Activated T-cell treated with anti-CD3 and anti-CD28 coated beads, Interleukin-2, amount 50 U/mL, for 4 hours (primary cell): ENCODE data around the gene RACK1. TPM values are rescaled to one million over a fixed set of nuclear protein-coding genes. Genes with fewer than 3 reads are reported as not detected.

ENCODE experiments used
- ATAC-seq, 2 donors: fragments of 200-7000 bp; cut with Tn5 transposase; one replicate each; pipeline ENCODE4 v1.10.0; 2021
- DNase-seq: peaks from one replicate; pipeline ENCODE4 v3.0.0-alpha.2; 2020
- H3K27me3 Mint-ChIP-seq: one replicate; pipeline ENCODE4 v1.8.0; 2021; ENCODE audit warnings: low read depth, mixed read lengths
- H3K36me3 Mint-ChIP-seq: one replicate; pipeline ENCODE4 v1.8.0; 2022; ENCODE audit warnings: mixed read lengths; ENCODE audit not compliant: insufficient read depth
- H3K4me1 Mint-ChIP-seq: one replicate; pipeline ENCODE4 v1.8.0; 2021; ENCODE audit warnings: low read depth, mixed read lengths
- H3K4me3 Mint-ChIP-seq: one replicate; pipeline ENCODE4 v1.8.0; 2021; ENCODE audit warnings: mild to moderate bottlenecking, moderate library complexity, mixed read lengths
- H3K9me3 Mint-ChIP-seq: one replicate; pipeline ENCODE4 v1.8.0; 2021; ENCODE audit warnings: mixed read lengths
- total RNA-seq, 3 donors: library from RNA; stranded (reverse); gene quantifications; one replicate each; pipeline ENCODE4 v1.2.1, GENCODE V29; 2021

RACK1 gene
- total RNA-seq, 3 donors from 2014 or later, result 2,938 to 3,145 (median 2,972) TPM

DNA sequence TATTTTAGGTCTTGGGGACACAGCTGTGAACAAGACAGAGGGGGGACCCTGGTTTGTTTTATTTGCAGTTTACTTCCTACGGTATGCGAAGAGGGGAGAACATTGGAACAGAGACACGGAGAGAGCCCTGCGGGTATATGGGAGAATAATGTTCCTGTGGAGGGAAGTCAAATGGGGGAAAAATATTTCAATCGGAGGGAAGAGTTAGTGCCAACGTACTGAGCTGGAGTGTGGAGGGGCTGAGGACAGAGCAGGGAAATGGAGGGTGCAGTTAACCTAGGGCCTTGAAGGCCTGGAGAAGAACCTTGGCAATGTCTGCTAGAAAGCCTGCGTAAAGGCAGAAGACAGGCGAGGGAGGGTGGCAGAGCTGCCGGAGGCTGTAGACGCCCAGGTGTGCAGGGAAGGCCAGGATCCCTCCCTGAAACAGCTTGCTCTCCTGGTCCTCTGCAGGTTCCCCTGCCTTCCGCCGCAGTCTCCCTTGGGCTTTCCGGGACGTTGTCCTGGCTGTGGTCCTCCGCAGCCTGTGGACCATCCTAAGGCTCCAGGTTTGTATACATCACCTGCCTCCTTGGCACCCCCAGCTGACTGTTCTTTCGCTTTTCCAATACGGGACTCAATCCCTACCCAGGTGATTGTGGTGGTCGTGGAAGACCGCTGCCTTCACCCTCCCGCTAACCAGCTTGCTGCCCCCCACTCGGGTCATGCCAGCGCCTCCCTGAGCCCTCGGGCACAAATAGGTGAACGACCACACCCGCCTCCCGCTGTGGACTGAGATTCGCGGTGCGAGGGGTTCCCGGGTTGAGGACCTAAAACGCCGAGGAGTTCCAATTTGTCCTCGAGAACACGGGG is 1.9 kb upstream of the RACK1 start:
- peaks cover 67% of the 10 kb centered on the region for H3K4me1 Mint-ChIP-seq
- no peaks in the 10 kb centered on the region for H3K27me3 Mint-ChIP-seq
- DNase-seq (no peak), ATAC-seq (peak; percentile 0)
- H3K36me3 Mint-ChIP-seq, result peaks cover 30% of the 10 kb centered on the region
- H3K9me3 Mint-ChIP-seq, result no peaks in the 10 kb centered on the region
- peak overlapping the region; percentile 99 for H3K4me3 Mint-ChIP-seq

DNA sequence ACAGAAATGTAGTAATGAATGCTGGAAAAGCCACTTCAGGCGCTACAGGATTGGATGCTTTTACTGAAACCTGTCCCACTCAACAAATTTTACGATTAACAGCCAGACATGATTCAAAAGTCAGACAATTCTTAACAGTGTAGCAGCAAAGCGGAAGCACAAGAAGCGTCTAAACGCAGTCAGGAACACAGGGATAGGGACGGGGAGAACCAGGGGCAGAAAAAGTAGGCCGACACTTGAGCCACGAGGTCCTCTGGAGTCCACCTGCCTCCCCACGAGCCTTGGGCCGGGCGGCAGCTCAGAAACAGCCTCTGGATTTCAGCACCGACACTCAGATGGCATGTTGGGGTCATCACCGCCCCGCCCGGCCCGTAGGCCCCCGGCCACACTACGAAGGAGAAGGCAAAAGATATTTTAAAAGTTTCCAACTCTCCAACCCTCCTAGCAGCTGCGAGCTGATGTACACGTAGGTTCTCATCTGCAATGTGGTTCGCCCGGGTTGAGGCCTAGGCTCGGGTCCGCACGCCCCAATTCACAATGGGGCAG is 615 bp downstream of the RACK1 start:
- Mint-ChIP-seq H3K9me3 (no peaks in the 10 kb centered on the region), H3K36me3 (peaks cover 43% of the 10 kb centered on the region), H3K4me3 (peak overlapping the region; percentile 99), H3K27me3 (no peaks in the 10 kb centered on the region), H3K4me1 (peaks cover 56% of the 10 kb centered on the region)
- peak in 1 of 2 donors; percentile 6 for ATAC-seq
- no peak for DNase-seq

DNA sequence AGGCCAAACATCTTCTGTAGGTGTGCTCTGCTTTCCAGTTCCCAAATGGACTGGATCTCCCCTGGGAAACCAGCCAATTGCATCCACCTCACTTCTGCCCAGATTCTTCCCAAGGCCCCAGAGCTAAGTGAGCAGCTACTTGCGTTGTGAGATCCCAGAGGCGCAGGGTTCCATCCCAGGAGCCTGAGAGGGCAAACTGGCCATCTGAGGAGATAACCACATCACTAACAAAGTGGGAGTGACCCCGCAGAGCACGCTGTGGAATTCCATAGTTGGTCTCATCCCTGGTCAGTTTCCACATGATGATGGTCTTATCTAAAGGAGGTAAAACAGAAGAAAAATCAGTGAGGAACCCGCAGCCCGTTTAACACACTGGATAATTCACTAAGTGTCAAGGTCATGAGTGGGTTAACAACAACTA is 1.7 kb downstream of the RACK1 start:
- H3K9me3 Mint-ChIP-seq, result no peaks in the 10 kb centered on the region
- no peak for DNase-seq
- no peaks in the 10 kb centered on the region for H3K27me3 Mint-ChIP-seq
- H3K36me3 Mint-ChIP-seq, result peaks cover 51% of the 10 kb centered on the region
- peak overlapping the region; percentile 99 for H3K4me3 Mint-ChIP-seq
- H3K4me1 Mint-ChIP-seq, result peaks cover 51% of the 10 kb centered on the region
- ATAC-seq, result no peak

DNA sequence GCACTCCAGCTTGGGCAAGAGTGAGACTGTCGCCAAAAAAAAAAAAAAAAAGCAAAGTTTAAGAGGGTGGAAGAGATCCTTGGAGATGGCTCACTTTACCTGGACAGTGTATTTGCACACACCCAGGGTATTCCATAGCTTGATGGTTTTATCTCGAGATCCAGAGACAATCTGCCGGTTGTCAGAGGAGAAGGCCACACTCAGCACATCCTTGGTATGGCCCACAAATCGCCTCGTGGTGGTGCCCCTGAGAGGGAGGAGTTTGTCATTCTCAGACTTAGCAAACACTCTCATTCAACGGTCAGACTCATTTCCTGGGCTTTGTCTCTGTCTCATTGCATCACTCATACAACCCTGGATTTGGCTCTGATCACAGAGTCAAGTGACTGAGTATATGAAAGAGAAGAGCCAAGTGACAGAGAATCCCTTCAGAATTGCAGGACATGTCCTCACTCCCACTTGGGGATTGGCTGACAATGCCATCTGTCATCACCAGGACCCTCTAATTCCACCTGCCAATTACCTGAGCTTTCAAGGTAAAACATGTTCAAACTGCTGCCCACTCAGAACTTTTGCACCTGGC is 2.2 kb downstream of the RACK1 start:
- Mint-ChIP-seq H3K36me3 (peaks cover 57% of the 10 kb centered on the region), H3K4me3 (peak overlapping the region; percentile 99), H3K4me1 (peaks cover 50% of the 10 kb centered on the region), H3K9me3 (no peaks in the 10 kb centered on the region), H3K27me3 (no peaks in the 10 kb centered on the region)
- DNase-seq, result no peak
- ATAC-seq, result peak; percentile 49 to 51

DNA sequence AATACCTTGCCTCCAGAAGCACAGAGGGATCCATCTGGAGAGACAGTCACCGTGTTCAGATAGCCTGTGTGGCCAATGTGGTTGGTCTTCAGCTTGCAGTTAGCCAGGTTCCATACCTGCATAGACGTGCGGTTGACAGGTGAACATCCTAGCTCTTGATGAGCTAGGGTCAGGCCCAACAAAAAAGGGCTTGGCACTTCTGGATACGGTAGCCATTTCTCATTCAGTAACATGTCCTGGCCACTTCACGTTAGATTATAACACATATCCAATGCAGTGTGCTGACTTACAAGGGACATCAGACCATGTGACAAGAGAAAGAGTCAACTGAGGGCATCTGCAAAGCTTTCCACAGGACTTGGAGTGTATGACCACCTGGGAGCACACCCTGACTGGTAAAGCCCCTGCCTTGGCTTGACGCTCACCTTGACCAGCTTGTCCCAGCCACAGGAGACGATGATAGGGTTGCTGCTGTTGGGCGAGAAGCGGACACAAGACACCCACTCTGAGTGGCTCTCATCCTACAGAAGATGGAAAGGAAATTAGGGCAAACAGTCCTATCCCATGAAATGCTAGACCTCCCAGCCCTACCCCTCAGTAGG is 4.5 kb downstream of the RACK1 start:
- Mint-ChIP-seq H3K27me3 (no peaks in the 10 kb centered on the region), H3K4me3 (peak overlapping the region; percentile 58), H3K4me1 (peaks cover 32% of the 10 kb centered on the region), H3K9me3 (no peaks in the 10 kb centered on the region), H3K36me3 (peaks cover 69% of the 10 kb centered on the region)
- DNase-seq (no peak), ATAC-seq (no peak)

DNA sequence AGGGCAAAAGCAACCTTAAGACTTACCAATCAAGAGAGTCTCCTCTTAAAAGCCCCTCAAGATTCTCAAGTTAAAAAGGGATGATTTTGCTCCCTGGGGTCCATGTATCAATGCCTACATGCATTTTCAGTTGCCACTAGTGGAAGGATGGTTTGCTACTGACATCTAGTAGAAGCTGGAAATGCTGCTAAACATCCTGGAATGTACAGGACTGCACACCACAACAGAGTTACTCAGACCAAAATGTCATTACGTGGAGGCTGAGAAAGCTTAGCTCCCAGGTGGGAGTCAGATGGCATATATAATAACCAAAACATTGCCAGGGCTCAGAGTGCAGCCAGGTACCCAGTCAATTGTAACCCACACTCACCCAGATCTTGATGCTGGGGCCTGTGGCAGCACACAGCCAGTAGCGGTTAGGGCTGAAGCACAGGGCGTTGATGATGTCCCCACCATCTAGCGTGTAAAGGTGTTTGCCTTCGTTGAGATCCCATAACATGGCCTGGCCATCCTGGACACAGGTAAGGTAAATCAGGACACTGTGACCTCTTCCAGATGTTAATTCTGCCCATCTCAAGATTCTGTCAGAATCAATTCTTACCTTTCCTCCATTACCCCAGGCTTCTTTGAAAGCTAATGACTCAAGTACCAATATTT is 5.8 kb downstream of the RACK1 start:
- H3K4me1 Mint-ChIP-seq, result peaks cover 32% of the 10 kb centered on the region
- ATAC-seq (no peak), DNase-seq (no peak)
- no peaks in the 10 kb centered on the region for H3K9me3 Mint-ChIP-seq
- H3K36me3 Mint-ChIP-seq, result peaks cover 61% of the 10 kb centered on the region
- peak overlapping the region; percentile 32 for H3K4me3 Mint-ChIP-seq
- H3K27me3 Mint-ChIP-seq, result no peaks in the 10 kb centered on the region

DNA sequence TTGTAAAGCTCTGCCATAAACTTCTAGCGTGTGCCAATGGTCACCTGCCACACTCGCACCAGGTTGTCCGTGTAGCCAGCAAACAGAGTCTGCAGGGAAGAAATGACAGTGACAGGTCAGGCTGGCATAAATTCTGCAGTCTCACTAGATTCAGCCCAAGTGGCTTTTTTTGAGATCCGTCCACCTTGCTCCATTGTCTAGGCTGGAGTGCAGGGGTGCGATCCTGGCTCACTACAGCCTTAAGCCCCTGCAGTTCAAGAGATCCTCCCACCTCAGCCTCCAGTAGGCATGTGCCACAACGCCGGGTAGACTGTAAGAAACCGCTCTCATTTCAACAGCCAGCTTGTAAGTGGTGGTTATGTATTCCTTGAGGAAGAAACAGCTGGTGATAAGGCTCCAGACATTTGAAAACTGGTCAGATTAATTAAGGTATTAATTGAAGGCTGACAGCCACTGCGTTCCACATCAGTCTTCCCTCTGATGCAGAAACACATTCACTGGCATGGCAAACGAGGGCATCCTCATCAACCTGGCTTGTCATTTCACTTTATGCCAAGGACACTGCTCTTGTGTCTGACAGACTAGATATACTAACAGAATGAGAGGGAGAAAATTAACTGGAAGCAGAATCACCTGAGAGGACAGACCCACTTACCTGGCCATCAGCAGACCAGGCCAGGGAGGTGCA is 6.6 kb downstream of the RACK1 start:
- ATAC-seq (no peak), DNase-seq (no peak)
- Mint-ChIP-seq H3K4me1 (peaks cover 31% of the 10 kb centered on the region), H3K9me3 (no peaks in the 10 kb centered on the region), H3K36me3 (peaks cover 56% of the 10 kb centered on the region), H3K27me3 (no peaks in the 10 kb centered on the region), H3K4me3 (no peak overlapping the region)

DNA sequence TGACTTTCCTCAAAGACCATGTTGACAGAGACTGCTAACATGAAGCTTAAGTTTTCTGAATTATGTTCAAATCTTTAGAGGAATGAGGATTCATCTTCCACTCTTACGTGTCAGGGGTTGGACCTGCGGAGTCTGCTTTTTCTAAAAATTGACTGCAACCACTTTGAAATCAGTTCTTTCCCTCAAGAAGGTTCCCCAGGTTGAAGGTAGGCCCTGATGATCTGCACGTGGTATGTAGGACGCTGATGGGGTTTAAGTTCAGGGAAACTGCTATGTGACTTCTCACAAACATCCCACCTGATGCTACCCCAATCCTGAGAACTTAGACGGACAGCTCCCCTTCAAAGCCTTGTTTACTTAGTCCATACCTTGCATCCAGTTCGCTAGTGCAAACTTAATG is 7.2 kb downstream of the RACK1 start:
- H3K9me3 Mint-ChIP-seq, result no peaks in the 10 kb centered on the region
- no peak for DNase-seq
- no peaks in the 10 kb centered on the region for H3K27me3 Mint-ChIP-seq
- no peak for ATAC-seq
- H3K4me1 Mint-ChIP-seq, result peaks cover 24% of the 10 kb centered on the region
- peaks cover 53% of the 10 kb centered on the region for H3K36me3 Mint-ChIP-seq
- H3K4me3 Mint-ChIP-seq, result no peak overlapping the region

DNA sequence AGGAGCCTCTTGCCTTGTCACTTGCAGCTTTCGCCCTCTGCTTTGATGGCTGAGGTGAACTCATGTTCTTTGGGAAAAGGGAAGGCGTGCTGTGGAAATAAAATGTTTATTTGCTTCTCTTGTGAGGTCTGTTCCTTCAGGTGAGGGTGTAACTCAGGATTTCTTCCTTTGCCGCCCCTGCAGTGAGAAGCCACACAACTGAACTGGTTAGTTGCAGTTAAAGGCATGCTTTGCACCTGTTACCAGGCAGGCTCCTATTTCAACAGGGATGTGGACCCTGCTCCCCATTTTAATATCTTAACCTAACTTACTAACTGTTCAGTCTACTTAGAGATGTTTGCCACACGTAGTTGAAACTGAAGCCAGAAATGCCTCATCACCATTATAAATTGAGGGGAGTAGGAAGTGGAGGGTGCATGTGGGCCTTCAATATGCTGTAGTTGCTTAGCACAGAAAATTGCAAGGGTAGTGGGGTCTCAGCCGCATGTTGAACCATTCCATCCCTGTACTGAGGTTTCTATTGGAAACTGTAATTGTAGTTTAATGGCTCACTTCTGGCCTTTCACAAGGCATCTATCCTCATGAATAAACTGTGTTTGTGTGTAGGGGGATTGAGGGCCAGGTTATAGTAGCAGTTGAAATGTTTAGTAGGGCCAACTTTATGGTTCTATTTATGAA is 7.9 kb downstream of the RACK1 start:
- Mint-ChIP-seq H3K36me3 (peaks cover 52% of the 10 kb centered on the region), H3K27me3 (no peaks in the 10 kb centered on the region), H3K9me3 (no peaks in the 10 kb centered on the region), H3K4me1 (peaks cover 20% of the 10 kb centered on the region), H3K4me3 (no peak overlapping the region)
- peak; percentile 10 to 16 for ATAC-seq
- DNase-seq, result no peak

DNA sequence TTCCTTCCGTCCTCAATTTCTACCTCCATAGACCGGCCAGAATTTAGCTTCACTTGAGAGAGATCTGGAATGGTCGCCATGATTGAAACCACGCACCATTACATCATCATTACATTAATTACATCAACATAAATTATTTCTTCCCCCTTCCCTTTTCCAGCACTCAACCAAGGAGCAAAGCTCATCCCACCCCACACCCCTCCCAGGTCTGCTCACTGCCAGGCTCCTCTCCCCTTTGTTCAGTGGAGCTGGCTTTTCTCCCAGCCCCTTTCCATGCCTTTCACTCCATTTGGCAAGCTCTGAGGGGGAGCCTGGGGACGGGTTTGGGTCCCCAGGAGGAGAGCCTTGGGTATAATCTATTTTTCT is 8.4 kb downstream of the RACK1 start:
- H3K36me3 Mint-ChIP-seq, result peaks cover 52% of the 10 kb centered on the region
- H3K27me3 Mint-ChIP-seq, result no peaks in the 10 kb centered on the region
- H3K4me3 Mint-ChIP-seq, result no peak overlapping the region
- no peaks in the 10 kb centered on the region for H3K9me3 Mint-ChIP-seq
- ATAC-seq, result peak; percentile 5 to 6
- H3K4me1 Mint-ChIP-seq, result peaks cover 20% of the 10 kb centered on the region
- no peak for DNase-seq

DNA sequence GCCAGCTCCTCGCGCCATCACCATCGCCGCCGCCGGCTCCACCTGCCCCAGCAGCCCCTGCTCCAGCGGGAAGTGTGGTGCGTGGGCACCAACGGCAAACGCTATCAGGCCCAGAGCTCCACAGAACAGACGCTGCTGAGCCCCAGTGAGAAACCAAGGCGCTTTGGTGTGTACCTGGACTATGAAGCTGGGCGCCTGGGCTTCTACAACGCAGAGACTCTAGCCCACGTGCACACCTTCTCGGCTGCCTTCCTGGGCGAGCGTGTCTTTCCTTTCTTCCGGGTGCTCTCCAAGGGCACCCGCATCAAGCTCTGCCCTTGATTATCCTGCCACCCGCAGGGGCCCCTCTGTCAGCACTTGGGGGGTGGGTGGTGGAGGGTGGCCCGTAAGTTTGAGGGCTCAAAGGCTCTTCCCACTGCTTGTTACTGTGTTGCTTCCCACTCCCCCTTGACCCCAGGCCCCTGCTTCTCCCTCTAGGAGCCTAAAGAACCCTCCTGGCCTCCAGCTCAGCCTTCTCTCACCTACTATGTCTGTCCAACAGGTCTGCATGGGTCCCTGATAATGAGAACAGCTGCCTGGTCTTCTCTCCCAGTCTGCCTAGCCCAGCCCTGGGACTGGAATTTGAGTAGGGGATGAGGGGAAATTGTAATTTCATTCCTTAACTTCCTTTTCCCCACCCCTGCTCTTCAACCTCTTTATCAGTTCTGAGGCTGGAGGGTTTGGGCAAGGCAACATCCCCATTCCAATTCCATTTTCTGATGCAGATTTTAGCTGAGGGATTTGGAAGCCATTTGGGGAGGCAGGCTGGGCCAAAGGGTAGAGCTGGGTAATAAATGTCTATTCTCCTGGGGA is 9.0 kb downstream of the RACK1 start:
- Mint-ChIP-seq H3K36me3 (peaks cover 55% of the 10 kb centered on the region), H3K4me3 (no peak overlapping the region), H3K27me3 (no peaks in the 10 kb centered on the region), H3K4me1 (peaks cover 23% of the 10 kb centered on the region), H3K9me3 (no peaks in the 10 kb centered on the region)
- ATAC-seq, result peak in 1 of 2 donors; percentile 23
- DNase-seq, result no peak

DNA sequence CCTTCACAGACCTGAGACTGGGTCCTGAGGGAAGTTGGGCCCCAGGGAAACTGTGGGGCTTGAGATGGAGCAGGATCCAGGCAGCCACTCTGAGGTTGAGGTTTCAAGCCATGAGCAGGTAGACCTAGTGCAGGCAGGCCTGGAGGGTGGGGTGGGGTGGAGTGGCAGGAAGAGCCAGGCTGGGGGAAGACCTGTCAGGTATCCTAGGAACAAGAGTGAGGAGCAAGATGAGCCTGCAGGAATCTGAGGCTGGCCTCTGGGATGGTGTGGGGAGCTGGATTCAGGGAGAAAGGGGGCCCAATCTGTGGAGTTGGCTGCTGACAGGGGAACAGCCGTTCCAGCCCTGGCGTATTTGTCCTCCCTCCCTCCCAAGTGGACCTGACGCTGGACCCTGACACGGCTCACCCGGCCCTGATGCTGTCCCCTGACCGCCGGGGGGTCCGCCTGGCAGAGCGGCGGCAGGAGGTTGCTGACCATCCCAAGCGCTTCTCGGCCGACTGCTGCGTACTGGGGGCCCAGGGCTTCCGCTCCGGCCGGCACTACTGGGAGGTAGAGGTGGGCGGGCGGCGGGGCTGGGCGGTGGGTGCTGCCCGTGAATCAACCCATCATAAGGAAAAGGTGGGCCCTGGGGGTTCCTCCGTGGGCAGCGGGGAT is 9.8 kb downstream of the RACK1 start:
- peaks cover 54% of the 10 kb centered on the region for H3K36me3 Mint-ChIP-seq
- ATAC-seq (peak in 1 of 2 donors; percentile 2), DNase-seq (no peak)
- H3K27me3 Mint-ChIP-seq, result no peaks in the 10 kb centered on the region
- no peaks in the 10 kb centered on the region for H3K9me3 Mint-ChIP-seq
- no peak overlapping the region for H3K4me3 Mint-ChIP-seq
- peaks cover 24% of the 10 kb centered on the region for H3K4me1 Mint-ChIP-seq
